NCI-H2171 (cell line): ENCODE results near the gene UBL3.

Experiments
- DNase-seq: peaks from one replicate; lab custom pipeline; 2025; lab: John Stamatoyannopoulos, UW

The UBL3 gene

DNA sequence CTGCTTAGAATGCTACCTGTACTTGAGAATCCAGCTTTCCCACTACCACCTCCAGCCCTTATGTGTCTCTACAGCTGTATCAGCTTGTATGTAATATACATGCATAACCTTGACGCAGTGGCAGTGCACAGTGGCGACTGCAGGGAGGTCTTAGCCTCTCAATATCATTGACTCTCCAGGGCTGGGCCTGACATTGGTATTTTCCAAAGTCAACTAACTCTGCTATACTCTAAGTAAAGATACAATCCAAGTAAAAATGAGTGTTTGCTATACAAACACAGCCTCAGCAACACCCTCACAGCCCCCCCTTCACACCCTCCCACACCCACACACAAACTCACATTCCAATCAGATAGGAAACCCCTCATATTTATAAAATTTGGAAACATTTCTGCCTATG, 6.7 kb upstream of the UBL3 start:
- DNase-seq = no peak

- DNase-seq = no peak
Observed at GRCh38 chr13:29856426-29856825, 6.0 kb upstream of the UBL3 start.

GRCh38 chr13:29855784-29856183, 5.4 kb upstream of the UBL3 start:
- DNase-seq = no peak

- DNase-seq = no peak
Observed at GRCh38 chr13:29855009-29855408, 4.6 kb upstream of the UBL3 start.

DNA sequence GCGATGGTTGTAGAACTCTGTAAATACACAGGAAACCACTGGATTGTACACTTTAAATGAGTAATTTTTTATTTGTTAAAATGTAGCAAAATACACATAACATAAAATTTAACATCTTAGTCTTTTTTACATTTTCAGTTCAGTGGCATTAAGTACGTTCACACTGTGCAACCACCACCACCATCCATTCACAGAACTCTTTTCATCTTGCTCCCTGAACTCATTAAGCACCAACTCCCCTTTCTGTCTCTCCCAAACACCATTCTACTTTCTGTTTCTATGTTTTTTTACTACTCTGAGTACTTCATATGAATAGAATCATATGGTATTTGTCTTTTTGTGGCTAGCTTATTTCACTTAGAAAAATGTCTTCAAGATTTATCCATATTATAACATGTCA, 2.7 kb upstream of the UBL3 start:
- no peak for DNase-seq

DNA sequence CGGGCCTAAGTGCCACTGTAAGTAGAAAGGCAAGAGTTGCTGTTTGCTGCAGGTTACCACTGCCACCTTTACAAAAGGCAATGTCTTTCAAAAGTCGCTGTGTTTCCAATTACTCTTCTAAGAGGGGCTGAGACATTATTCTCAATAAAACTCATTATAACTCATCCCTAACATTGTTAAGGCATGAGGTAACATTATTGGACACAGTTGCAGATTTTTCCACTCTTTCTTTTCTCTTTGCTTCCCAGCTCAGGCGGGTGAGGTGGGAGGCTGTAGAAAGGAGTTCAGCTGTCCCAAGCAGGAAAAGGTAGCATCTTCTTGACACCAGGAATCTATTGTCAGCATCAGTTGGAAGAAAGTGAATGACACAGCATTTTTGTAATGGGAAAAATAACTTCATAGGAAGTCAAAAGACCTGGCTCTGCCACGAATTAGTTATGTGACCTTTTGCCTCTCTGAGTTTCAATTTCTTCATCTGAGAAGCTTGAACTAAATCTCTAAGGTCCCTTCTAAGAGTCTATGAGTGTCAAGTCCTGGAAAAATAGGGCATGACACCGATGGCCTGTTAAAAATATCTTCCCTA, 2.1 kb upstream of the UBL3 start:
- no peak for DNase-seq

- no peak for DNase-seq
Observed at GRCh38 chr13:29849731-29850212, 645 bp downstream of the UBL3 start.

DNA sequence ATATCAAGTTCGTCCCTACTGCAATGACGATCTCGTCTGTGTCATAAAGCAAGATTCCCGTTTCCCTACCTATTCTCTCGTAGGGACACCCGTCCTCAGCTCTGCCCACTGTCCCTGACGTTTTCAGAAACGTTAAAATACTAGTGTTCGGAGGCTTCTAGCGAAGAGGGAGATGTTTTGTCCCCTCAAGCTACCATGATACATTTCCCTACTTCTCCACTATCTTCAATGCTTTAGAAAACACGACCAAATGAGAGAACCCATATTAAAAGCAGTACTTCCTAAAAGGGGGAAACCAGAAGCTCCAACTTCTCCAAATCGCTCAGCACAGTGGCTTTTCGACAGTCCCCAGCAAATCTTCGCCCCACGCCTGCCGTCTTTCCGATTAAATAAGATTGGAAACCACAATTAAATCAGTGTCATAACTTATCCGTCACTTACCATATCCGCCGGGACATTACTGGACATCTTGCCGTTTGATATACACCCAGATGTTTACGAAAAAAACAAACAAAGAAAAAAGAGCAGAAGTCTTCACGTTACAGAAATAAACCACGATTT, 1.3 kb downstream of the UBL3 start:
- DNase-seq = no peak

- no peak for DNase-seq
Observed at GRCh38 chr13:29847501-29847983, 2.9 kb downstream of the UBL3 start.

DNA sequence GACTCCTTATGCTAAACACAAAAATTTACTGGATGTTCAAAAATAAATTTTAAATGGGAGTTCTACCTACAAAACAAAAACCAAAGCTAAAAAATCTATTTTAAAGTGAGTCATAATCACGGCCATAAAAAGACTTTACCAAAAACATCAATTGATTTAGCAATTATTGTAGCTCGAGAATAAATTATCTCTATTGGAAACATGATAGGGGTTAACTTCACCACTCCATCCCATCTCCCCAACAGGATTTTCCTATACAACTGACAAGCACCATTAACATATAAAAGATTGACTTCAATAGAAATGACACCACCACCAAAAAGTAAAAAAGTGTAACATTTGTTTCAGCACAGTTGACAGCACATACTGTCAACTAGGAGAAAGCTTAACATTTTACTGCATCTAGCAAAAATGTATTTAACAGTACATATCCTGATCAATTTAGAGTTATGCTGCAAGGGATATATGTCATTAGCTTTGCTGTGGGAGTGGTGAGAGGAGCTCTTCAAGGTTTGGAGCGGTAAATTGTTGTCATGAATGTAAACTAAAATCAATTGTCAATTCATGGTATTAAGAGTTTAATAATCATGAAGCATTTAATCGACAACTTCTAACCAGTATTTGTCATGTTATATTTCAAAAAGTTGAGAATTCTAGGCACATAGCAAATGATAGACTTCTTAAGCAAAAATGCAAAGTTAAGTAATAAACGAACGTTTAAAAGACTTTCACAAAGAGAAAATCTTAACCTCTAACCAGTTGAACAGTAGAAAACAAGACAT, 3.8 kb downstream of the UBL3 start:
- DNase-seq = no peak

DNA sequence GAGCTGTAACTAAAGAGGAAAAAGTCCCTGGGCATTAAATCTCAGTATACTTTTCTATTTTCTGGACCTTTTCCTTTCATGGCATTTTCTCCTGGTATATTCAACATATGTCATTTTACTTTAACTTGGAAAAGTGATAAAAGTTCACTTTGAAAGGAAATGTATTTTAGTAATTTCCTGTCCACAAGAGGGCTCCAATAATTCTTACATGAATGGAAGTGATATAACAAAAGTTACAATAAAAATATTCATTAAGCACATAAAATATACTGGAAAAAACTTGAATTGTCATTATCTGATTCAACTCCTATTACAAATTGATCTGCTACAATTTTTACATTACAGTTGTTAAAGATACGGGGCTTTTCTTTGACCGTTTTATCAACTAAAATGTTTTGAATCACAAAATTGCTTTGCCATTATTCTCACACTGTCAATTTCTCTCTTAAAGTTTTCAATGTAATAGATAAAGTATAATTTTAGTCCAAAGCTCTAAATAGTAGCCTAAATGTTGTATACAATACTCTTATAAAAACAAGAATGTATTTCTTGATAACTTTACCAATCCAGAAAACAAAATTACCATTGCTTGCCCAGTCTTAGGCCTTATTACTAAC, 4.9 kb downstream of the UBL3 start:
- no peak for DNase-seq

GRCh38 chr13:29844441-29844840, 6.0 kb downstream of the UBL3 start:
- no peak for DNase-seq

- no peak for DNase-seq
Observed at GRCh38 chr13:29840585-29840984, 9.8 kb downstream of the UBL3 start.

GRCh38 chr13:29835280-29836061, 14.9 kb downstream of the UBL3 start:
- no peak for DNase-seq

- no peak for DNase-seq
Observed at GRCh38 chr13:29832761-29833298, 17.6 kb downstream of the UBL3 start.

DNA sequence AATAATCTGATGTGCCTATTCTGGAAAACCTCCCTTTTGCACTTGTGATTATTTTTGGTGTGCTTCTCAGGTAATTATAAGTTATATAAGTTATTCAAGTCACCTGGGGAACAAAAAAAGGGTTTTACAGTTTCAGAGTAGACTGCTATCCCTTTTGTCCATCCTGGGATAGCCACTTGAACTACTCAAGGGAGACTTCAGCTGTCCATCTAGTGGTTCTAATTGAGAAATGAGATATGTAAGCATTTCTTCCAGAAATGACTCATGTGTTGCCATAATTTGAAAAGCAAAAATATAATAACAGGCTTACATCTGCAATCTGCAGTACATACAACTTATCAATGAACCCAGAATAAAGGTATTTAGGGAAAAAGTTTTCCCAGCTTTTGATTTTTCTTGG, 20.4 kb downstream of the UBL3 start:
- DNase-seq = no peak

- no peak for DNase-seq
Observed at GRCh38 chr13:29819143-29819542, 31.3 kb downstream of the UBL3 start.

- no peak for DNase-seq
Observed at GRCh38 chr13:29817604-29818378, 32.6 kb downstream of the UBL3 start.

- DNase-seq = no peak
Observed at GRCh38 chr13:29816715-29817114, 33.7 kb downstream of the UBL3 start.

DNA sequence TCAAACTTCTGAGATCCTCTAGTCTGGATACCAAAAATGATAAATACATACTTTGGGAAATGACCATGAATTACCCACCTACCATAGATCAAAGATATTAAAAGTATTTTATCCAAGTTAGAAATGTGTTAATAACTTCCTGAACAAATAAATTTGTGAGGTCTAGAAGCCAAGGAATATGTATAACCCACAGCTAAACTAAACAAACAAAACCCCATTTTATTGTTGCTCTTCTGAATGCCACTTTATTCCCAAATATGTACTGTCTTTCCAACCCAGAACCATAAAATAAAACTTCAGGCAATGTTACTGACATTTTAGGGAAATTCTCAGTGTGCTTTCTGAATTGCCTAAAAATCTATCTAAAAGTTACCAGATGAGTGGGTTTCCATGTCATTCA, 35.1 kb downstream of the UBL3 start:
- DNase-seq = no peak

DNA sequence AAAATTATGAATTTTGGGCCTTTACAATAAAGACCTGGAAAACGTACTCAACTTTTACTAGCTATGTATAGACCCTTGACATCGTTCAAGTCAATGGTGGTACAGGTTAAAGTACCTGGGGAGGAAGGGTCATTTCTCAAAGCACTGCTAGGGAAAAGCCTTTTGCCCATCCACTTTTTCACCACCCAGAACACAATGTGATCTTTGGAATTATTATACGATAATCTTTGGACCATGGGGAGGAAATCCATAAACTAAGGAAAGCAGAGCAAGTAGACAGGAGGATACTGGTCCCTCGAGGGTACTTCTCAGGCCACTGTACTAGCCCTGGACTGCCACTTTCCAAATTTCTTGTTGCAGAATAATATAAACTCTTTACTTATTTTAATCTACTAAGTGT, 39.5 kb downstream of the UBL3 start:
- DNase-seq = no peak
